Dendritic cell treated with granulocyte-macrophage colony-stimulating factor and Interleukin-4, amounts not matched to agents 40 ng/mL and 50 ng/mL, for 4 days (primary cell): ENCODE measurements around the gene OPRL1.
"Not testable (repeated sequence)": the region's sequence is repeated elsewhere in the genome, so short reads cannot be mapped to it uniquely, and the experiment has no call there.

Source experiments
- H3K27ac Mint-ChIP-seq: one replicate; pipeline ENCODE4 v1.8.0; 2022; ENCODE audit warnings: mild to moderate bottlenecking, mixed read lengths
- H3K27me3 Mint-ChIP-seq: one replicate; pipeline ENCODE4 v1.8.0; 2022; ENCODE audit warnings: mild to moderate bottlenecking, mixed read lengths
- H3K36me3 Mint-ChIP-seq: one replicate; pipeline ENCODE4 v1.8.0; 2022; ENCODE audit warnings: low read depth, mixed read lengths
- H3K4me1 Mint-ChIP-seq: one replicate; pipeline ENCODE4 v1.8.0; 2022; ENCODE audit warnings: low read depth, mixed read lengths
- H3K4me3 Mint-ChIP-seq: one replicate; pipeline ENCODE4 v1.8.0; 2022; ENCODE audit warnings: mild to moderate bottlenecking, moderate library complexity, mixed read lengths
- H3K9me3 Mint-ChIP-seq: one replicate; pipeline ENCODE4 v1.8.0; 2022; ENCODE audit warnings: mixed read lengths
- intact Hi-C: fragments of 100-400 bp; cut with micrococcal nuclease; formaldehyde crosslinking; loops from one replicate; pipeline ENCODE4 v1.15.0; 2022

The OPRL1 gene

DNA sequence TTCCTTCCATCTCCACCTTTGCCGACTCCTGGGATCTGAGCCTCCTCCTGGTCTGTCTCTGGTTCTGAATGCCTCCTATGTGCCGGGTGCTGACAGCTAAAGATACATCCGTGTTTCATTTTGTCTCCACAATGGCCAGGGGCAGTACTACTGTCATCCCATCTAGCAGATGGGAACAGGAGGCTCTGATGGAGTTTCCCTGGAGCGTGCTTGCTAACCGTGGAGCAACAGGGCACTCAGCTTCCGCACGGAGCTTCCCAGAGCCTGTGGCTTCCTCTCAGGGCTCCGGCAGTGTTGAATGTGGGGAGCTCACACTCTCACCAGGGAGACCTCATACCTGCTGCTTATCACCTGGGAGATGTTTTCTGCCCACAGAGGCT is 39.4 kb downstream of the OPRL1 start:
- Mint-ChIP-seq H3K27me3 (peaks cover 27% of the 10 kb centered on the region), H3K4me3 (no peak overlapping the region), H3K36me3 (no peaks in the 10 kb centered on the region), H3K9me3 (no peaks in the 10 kb centered on the region), H3K27ac (no peak overlapping the region), H3K4me1 (peaks cover 6% of the 10 kb centered on the region)
- intact Hi-C loops = no loop called here

DNA sequence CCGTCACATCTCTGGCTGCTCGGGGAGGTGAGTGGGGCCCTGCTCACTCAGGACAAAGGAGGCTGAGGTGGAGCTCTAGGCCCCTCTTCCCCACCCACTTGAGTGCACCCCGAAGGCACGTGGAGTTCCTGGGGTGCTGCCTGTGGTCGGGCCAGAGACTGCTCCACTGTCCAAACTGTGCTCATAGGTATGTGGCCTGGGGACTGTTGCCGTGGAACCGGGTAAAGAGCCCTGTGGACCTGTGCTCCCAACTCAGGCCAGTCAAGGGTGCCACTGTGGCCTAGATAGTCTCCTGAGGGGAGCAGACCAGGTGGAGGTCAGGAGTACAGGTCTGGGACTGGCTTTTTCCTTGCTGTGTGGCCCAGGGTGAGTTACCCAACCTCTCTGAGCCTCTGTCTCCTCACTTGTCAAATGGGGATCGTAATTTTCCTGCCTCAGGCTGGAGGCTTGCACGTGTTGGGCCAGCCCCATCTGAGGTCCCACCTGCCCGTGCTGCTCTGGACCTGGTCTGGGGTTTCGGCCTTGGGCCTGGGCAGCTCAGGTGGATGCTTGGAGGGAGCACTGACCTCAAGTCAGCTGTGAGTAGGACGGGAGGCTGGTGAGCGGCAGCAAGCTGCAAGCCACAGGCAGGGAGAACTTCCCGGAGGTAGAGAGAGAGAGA is 39.9 kb downstream of the OPRL1 start:
- no peak overlapping the region for H3K4me3 Mint-ChIP-seq
- no peaks in the 10 kb centered on the region for H3K9me3 Mint-ChIP-seq
- peaks cover 29% of the 10 kb centered on the region for H3K27me3 Mint-ChIP-seq
- peaks cover 6% of the 10 kb centered on the region for H3K4me1 Mint-ChIP-seq
- no peak overlapping the region for H3K27ac Mint-ChIP-seq
- intact Hi-C loops = loop anchor here (1.0 to 5.0 kb wide), 3 partner anchors 37 to 138 kb away; partner anchors contain the start of gene PRPF6
- no peaks in the 10 kb centered on the region for H3K36me3 Mint-ChIP-seq

DNA sequence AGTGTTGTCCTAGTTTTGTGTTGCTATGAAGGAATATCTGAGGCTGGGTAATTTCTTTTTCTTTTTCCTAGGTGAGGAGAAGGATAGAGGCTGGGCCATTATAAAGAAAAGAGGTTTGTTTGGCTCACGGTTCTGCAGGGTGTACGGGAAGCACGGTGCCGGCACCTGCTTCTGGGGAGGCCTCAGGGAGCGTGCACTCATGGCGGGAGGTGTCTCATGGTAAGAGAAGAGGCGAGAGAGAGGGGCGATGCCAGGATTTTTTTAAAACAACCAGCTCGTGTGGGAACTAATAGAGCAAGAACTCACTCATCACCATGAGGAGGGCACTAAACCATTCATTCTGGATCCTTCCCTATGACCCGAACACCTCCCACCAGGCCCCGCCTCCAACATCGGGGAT is 41.7 kb downstream of the OPRL1 start:
- H3K4me3 Mint-ChIP-seq = no peak overlapping the region
- no peaks in the 10 kb centered on the region for H3K9me3 Mint-ChIP-seq
- H3K4me1 Mint-ChIP-seq = peaks cover 6% of the 10 kb centered on the region
- H3K27me3 Mint-ChIP-seq = peaks cover 28% of the 10 kb centered on the region
- no peaks in the 10 kb centered on the region for H3K36me3 Mint-ChIP-seq
- intact Hi-C loops = loop anchor here (5.0 kb wide), 1 partner anchor 139 kb away; the partner anchor contains the start of gene PRPF6
- H3K27ac Mint-ChIP-seq = no peak overlapping the region

DNA sequence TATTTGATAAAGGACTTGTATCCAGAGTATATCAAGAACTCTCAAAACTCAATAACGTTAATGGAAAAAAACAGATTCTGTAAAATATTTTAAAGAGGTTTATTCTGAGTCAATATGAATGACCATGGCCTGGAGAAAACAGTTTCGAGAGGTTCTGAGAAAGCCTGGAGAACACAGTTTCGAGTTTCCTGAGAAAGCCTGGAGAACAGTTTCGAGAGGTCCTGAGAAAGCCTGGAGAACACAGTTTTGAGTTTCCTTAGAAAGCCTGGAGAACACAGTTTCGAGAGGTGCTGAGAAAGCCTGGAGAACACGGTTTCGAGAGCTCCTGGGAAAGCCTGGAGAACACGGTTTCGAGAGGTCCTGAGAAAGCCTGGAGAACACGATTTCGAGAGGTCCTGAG is 43.0 kb downstream of the OPRL1 start:
- H3K36me3 Mint-ChIP-seq, H3K4me1 Mint-ChIP-seq, H3K27ac Mint-ChIP-seq, H3K9me3 Mint-ChIP-seq, H3K4me3 Mint-ChIP-seq: not testable (repeated sequence)
- peaks cover 28% of the 10 kb centered on the region for H3K27me3 Mint-ChIP-seq
- intact Hi-C loops = loop anchor here (5.0 kb wide), 1 partner anchor 141 kb away; the partner anchor contains the start of gene PRPF6

DNA sequence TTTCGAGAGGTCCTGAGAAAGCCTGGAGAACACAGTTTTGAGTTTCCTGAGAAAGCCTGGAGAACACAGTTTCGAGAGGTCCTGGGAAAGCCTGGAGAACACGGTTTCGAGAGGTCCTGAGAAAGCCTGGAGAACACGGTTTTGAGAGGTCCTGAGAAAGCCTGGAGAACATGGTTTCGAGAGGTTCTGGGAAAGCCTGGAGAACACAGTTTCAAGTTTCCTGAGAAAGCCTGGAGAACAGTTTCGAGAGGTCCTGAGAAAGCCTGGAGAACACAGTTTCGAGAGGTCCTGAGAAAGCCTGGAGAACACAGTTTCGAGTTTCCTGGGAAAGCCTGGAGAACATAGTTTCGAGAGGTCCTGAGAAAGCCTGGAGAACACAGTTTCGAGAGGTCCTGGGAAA is 43.6 kb downstream of the OPRL1 start:
- peaks cover 31% of the 10 kb centered on the region for H3K27me3 Mint-ChIP-seq
- intact Hi-C loops = loop anchor here (5.0 kb wide), 1 partner anchor 141 kb away; the partner anchor contains the start of gene PRPF6
- H3K27ac Mint-ChIP-seq = not testable (repeated sequence)

DNA sequence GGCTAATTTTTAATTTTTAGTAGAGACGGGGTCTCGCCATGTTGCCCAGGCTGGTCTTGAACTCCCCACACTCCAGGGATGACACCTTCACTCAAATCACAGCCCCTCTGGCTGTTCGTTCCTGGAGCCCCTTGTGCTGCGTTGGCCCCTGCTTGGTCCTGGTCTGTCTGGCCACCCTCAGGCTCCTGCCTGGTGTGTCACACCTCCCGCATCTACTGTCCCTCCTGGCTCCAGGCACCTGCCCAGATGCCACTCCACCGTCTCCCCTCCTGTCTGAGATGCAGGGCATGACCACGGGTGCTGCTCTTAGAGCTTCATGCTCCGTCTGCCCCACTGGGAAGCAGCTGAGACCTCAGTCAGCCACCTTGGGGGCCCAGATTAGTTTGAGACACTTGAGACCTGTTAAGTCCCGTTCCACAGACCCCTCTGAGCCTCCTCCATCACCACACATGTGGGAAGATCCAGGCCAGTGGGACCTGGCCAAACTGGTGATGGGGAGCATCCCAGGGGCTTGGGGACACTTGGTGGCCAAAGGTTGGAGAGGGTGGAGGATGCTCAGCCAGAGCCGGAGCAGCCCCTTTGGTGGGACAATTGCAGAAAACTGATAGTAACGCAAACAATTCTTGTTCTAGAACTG is 49.4 kb downstream of the OPRL1 start:
- Mint-ChIP-seq H3K36me3 (no peaks in the 10 kb centered on the region), H3K27me3 (peaks cover 28% of the 10 kb centered on the region), H3K4me3 (no peak overlapping the region), H3K27ac (no peak overlapping the region), H3K4me1 (no peaks in the 10 kb centered on the region), H3K9me3 (no peaks in the 10 kb centered on the region)
- intact Hi-C loops = no loop called here

More for the DNA sequence above, 43.6 kb downstream of the OPRL1 start:
- H3K9me3 Mint-ChIP-seq, H3K36me3 Mint-ChIP-seq, H3K4me3 Mint-ChIP-seq, H3K4me1 Mint-ChIP-seq: not testable (repeated sequence)

DNA sequence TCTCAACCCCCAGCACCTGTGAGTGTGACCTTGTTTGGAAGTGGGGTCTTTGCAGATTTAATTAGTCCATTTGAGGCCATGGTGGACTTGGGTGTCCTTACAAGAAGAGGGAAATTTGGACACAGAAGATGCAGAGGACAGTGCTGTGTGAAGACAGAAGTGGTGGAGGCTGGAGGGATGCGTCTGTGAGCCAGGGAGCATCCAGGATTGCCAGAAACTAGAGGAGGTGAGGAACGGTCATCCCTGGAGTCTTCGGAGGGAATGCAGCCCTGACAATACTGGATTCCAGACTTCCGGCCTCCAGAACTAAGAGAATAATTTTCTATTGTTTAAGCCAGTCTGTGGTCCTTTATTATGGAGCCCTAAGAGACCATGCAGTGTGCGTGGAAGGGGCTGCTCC is 50.4 kb downstream of the OPRL1 start:
- intact Hi-C loops = no loop called here
- Mint-ChIP-seq H3K4me1 (no peaks in the 10 kb centered on the region), H3K4me3 (no peak overlapping the region), H3K27me3 (peaks cover 22% of the 10 kb centered on the region), H3K36me3 (no peaks in the 10 kb centered on the region), H3K27ac (no peak overlapping the region), H3K9me3 (no peaks in the 10 kb centered on the region)

DNA sequence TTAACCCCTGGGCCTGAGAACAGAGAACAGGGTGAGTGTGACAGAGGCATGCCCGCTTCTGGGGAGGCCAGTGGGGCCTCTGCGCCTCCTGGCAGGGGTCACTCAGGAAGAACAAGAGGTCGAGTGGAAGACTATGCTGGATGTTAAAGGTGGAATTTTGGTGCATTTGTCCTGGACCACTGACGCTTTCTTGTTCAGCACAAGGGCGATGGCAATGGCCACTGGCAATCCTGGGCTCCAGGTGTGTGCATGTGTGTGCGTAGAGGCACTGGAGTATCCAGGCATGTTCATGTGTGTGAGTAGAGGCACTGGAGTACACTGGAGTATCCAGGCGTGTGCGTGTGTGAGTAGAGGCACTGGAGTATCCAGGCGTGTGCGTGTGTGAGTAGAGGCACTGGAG is 51.0 kb downstream of the OPRL1 start:
- H3K36me3 Mint-ChIP-seq = no peaks in the 10 kb centered on the region
- no peak overlapping the region for H3K4me3 Mint-ChIP-seq
- H3K4me1 Mint-ChIP-seq = no peaks in the 10 kb centered on the region
- H3K27ac Mint-ChIP-seq = no peak overlapping the region
- intact Hi-C loops = no loop called here
- H3K27me3 Mint-ChIP-seq = peaks cover 25% of the 10 kb centered on the region
- no peaks in the 10 kb centered on the region for H3K9me3 Mint-ChIP-seq

DNA sequence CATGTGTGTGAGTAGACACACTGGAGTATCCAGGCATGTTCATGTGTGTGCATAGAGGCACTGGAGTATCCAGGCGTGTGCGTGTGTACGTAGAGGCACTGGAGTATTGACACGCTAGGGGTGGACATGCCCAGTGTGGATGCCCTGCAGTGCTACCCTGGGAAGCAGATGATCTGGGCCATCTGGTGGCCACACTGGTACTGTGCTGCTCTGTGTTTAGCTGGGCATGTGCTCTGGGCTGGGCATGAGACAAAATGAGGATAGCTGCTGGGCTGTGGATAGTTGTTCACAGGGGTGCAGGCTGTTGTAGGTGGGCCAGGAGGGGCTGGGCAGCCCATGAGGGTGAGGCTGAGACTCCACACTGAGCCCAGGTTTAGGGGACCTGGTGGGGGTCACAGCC is 51.5 kb downstream of the OPRL1 start:
- Mint-ChIP-seq H3K27ac (no peak overlapping the region), H3K27me3 (peaks cover 25% of the 10 kb centered on the region), H3K4me1 (no peaks in the 10 kb centered on the region), H3K4me3 (no peak overlapping the region), H3K36me3 (no peaks in the 10 kb centered on the region), H3K9me3 (no peaks in the 10 kb centered on the region)
- intact Hi-C loops = no loop called here

DNA sequence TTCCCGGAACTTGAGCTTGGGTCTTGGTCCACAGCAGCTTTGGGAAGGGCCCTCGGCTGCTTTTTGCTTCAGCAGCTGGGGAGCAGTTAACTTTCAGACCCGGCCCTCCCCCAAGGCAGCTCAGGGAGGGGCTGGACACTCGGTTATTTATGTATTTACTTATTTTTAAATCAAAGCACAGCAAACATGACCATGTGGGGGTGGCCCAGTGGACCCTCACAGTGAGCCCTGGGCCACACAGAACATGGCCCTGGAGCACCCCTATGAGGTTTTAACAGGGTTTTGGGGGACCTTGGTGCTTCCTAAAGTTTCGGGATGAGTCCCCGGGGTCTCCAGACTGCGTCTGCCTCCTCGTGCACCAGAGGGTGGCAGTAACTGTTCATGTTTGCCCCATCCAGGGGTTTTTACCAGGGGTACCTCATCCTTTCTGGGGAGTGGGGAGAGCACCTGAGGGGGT is 54.1 kb downstream of the OPRL1 start:
- no peaks in the 10 kb centered on the region for H3K36me3 Mint-ChIP-seq
- peaks cover 20% of the 10 kb centered on the region for H3K27me3 Mint-ChIP-seq
- no peaks in the 10 kb centered on the region for H3K4me1 Mint-ChIP-seq
- no peaks in the 10 kb centered on the region for H3K9me3 Mint-ChIP-seq
- intact Hi-C loops = no loop called here
- H3K27ac Mint-ChIP-seq = no peak overlapping the region
- H3K4me3 Mint-ChIP-seq = no peak overlapping the region

DNA sequence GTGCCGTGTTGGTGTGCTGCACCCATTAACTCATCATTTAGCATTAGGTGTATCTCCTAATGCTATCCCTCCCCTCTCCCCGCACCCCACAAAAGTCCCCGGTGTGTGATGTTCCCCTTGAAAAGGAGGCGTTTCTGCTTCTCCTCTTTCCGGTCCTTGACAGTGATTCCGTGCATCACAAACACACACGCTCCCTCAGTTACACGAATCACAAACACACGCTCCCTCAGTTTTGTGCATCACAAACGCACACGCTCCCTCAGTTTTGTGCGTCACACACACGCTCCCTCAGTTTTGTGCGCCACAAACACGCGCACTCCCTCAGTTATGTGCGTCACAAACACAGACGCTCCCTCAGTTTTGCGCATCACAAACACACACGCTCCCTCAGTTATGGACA is 54.9 kb downstream of the OPRL1 start:
- H3K36me3 Mint-ChIP-seq, H3K9me3 Mint-ChIP-seq, H3K4me1 Mint-ChIP-seq, intact Hi-C loops, H3K4me3 Mint-ChIP-seq, H3K27ac Mint-ChIP-seq: not testable (repeated sequence)
- H3K27me3 Mint-ChIP-seq = peaks cover 14% of the 10 kb centered on the region

DNA sequence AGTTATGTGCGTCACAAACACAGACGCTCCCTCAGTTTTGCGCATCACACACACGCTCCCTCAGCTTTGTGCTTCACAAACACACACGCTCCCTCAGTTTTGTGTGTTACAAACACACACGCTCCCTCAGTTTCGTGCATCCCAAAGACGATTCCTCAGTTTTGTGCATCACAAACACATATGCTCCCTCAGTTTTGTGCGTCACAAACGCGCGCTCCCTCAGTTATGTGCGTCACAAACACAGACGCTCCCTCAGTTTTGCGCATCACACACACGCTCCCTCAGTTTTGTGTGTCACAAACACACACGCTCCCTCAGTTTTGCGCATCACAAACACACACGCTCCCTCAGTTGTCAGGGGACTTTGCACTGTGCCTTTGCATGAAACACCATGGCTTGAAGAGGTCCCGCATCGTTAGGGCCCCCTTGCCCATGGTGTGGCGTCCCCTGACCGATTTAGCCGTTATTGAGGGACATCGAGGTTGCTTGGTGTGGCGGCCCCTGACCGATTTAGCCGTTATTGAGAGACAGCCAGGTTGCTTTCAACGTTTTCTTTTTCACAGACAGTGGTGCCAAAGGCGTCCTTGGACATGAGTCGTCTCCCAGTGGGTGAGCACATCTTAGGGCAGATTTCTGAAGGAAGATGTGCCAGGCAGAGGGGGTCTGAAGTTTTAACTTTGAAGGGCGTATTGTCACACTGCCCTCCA is 56.3 kb downstream of the OPRL1 start:
- H3K9me3 Mint-ChIP-seq = no peaks in the 10 kb centered on the region
- H3K4me1 Mint-ChIP-seq = no peaks in the 10 kb centered on the region
- H3K27me3 Mint-ChIP-seq = peaks cover 4% of the 10 kb centered on the region
- no peak overlapping the region for H3K4me3 Mint-ChIP-seq
- H3K27ac Mint-ChIP-seq = no peak overlapping the region
- intact Hi-C loops = no loop called here
- no peaks in the 10 kb centered on the region for H3K36me3 Mint-ChIP-seq

DNA sequence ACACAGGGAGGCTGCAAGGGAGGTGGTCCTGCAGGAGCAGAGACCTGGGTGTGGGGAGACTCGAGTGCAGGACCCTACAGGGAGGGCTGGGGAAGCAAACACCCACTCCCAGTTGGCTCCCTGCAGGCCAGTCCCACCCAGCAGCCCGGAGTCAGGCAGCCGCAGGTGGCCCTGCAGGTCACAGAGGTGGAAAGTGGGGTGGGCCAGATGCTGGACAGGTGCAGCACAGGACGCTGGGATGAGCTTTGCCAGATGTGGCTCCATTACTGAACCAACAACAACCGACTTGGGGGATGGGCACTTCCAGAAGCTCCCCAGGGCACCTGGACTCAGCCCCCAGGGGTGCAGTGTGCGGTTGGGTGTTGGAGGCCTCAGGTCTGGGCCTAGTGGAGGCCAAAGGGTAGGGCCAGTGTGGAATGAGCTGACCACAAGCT is 57.7 kb downstream of the OPRL1 start:
- H3K36me3 Mint-ChIP-seq = no peaks in the 10 kb centered on the region
- no peaks in the 10 kb centered on the region for H3K4me1 Mint-ChIP-seq
- H3K9me3 Mint-ChIP-seq = no peaks in the 10 kb centered on the region
- intact Hi-C loops = no loop called here
- H3K27ac Mint-ChIP-seq = no peak overlapping the region
- peaks cover 7% of the 10 kb centered on the region for H3K27me3 Mint-ChIP-seq
- no peak overlapping the region for H3K4me3 Mint-ChIP-seq

DNA sequence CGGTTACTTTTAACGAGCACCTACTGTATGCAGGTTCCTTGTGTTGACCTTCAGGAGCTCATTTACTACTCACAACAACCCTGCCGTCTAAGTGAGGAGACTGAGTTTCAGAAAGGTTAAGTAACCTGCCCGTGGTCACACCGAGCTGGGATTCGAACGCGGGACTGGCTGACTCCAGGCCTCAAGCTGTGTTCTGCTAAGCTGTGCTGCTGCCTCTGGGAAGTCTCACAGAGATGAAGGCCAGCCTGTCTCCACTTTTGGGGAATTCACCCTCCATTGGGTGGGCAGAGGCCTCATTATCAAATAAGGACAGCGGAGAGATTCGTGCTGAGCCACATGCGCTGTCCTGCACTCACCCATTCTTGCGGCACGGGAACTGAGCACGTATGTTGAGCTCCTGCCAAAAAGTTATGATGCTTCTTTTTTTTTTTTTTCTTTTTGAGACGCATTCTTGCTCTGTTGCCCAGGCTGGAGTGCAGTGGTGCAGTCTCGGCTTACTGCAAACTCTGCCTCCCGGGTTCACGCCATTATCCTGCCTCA is 58.5 kb downstream of the OPRL1 start:
- Mint-ChIP-seq H3K4me3 (no peak overlapping the region), H3K27me3 (peaks cover 7% of the 10 kb centered on the region), H3K4me1 (no peaks in the 10 kb centered on the region), H3K27ac (no peak overlapping the region), H3K36me3 (no peaks in the 10 kb centered on the region), H3K9me3 (no peaks in the 10 kb centered on the region)
- intact Hi-C loops = no loop called here
